ENCODE measurements around the gene MOB1A. TPM values are rescaled to one million over a fixed set of nuclear protein-coding genes. Genes with fewer than 3 reads are reported as not detected.

Gene MOB1A
- total RNA-seq, 2 donors from 2014 or later: 26.7 to 37.9 TPM

DNA sequence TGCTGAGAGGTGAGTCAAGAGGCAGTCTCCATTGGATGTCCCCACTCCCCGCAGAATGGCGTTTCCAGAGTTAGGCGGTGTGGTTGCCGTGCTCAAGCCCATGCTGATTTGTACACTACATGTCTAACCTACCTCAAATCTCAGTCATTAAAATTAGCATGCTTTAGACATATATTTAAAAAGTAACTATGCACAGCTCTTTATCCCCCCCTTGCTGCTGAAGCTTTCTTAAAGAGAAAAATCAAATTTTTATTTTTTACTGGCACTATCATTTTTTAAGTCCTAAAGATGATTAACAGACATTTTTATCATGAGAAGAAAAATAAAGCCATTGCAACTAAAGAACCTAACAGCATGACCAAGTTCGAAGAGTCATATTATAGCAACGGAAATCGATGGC lies 73.8 kb downstream of the MOB1A start:
- ATAC-seq (no peak), DNase-seq (no peak)
- H3K27ac ChIP-seq: no peak overlapping the region
- TF ChIP-seq, protein P1, sequence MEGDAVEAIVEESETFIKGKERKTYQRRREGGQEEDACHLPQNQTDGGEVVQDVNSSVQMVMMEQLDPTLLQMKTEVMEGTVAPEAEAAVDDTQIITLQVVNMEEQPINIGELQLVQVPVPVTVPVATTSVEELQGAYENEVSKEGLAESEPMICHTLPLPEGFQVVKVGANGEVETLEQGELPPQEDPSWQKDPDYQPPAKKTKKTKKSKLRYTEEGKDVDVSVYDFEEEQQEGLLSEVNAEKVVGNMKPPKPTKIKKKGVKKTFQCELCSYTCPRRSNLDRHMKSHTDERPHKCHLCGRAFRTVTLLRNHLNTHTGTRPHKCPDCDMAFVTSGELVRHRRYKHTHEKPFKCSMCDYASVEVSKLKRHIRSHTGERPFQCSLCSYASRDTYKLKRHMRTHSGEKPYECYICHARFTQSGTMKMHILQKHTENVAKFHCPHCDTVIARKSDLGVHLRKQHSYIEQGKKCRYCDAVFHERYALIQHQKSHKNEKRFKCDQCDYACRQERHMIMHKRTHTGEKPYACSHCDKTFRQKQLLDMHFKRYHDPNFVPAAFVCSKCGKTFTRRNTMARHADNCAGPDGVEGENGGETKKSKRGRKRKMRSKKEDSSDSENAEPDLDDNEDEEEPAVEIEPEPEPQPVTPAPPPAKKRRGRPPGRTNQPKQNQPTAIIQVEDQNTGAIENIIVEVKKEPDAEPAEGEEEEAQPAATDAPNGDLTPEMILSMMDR (IDR thresholded peaks at IDR 0.05): peak in 2 of 7 experiments; percentile 12 to 13
- no peak for TF ChIP-seq POLR2A (IDR thresholded peaks at IDR 0.05)
- H3K4me3 ChIP-seq: no peak overlapping the region
- intact Hi-C loops (cut with DNase I): no loop called here
- H3K4me1 ChIP-seq: no peaks in the 10 kb centered on the region
- 86 to 94% methylated on average over 7 of the region's 7 CpGs for WGBS, 2 donors
- peaks cover 0 to 13% of the 10 kb centered on the region in 2 donors for H3K36me3 ChIP-seq (replicated peaks in 1 of 2; ENCODE audit: insufficient read depth in 1 of 2, low read depth in 2 of 2)
- no peaks in the 10 kb centered on the region for H3K27me3 ChIP-seq
- H3K9me3 ChIP-seq: no peaks in the 10 kb centered on the region

DNA sequence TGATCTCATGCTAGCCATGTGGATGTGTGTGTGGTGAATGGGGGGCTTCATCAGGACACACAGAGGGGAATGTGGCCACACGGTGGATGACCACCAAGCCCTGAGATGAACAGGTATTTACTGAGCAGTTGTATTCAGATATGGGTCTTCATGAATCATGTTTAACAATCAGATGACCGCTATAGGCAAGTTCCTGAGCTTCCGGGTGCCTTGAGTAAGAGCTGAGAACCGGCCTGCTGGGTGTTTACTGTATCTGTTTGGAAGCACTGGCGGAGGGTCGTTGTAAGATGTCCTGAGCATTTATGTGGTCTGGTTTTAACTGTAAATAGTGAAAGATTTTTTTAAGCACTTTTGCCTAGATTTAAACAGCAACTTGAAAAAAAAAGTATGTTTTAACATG lies 74.9 kb downstream of the MOB1A start:
- H3K4me3 ChIP-seq: no peak overlapping the region
- H3K27me3 ChIP-seq: no peaks in the 10 kb centered on the region
- no peak overlapping the region for H3K27ac ChIP-seq
- ATAC-seq (no peak), DNase-seq (no peak)
- intact Hi-C loops (cut with DNase I): no loop called here
- H3K9me3 ChIP-seq: no peaks in the 10 kb centered on the region
- TF ChIP-seq, protein P1 (IDR thresholded peaks at IDR 0.05): no peak
- TF ChIP-seq POLR2A (IDR thresholded peaks at IDR 0.05): no peak
- H3K36me3 ChIP-seq (replicated peaks in 1 of 2; ENCODE audit: insufficient read depth in 1 of 2, low read depth in 2 of 2): peaks cover 0 to 13% of the 10 kb centered on the region in 2 donors
- H3K4me1 ChIP-seq: no peaks in the 10 kb centered on the region
- 76 to 81% methylated on average over 6 of the region's 6 CpGs for WGBS, 2 donors

Other genes starting within 250 kb of the MOB1A start
- 1 to 10 TPM; 6.7 to 7.3 TPM for gene TET3, start 194.0 kb downstream of the MOB1A start, total RNA-seq
- 10 to 100 TPM; 17.1 to 41.5 TPM for gene BOLA3, start 31.0 kb downstream of the MOB1A start, total RNA-seq
- gene MTHFD2, start 19.7 kb upstream of the MOB1A start, total RNA-seq: 10 to 100 TPM; 15.8 to 25.7 TPM
- gene SLC4A5, start 164.5 kb upstream of the MOB1A start, total RNA-seq: 1 to 10 TPM; 2.3 to 8.3 TPM
- 10 to 100 TPM; 71.3 to 82.4 TPM for gene DCTN1, start 201.4 kb upstream of the MOB1A start, total RNA-seq
- gene C2orf81, start 242.7 kb upstream of the MOB1A start, total RNA-seq: 1 to 10 TPM in 1 of 2 donors, under 1 TPM in 1; 0.33 to 1.6 TPM
- gene WDR54, start 242.9 kb upstream of the MOB1A start, total RNA-seq: 10 to 100 TPM in 1 of 2 donors, under 1 TPM in 1; 0.99 to 14.3 TPM

Data from body of pancreas (tissue), 4 donors.